Nephron (organoid): ENCODE data around the gene FSTL5.
"Not testable (repeated sequence)": the region's sequence is repeated elsewhere in the genome, so short reads cannot be mapped to it uniquely, and the experiment has no call there.

Experiments used
- H3K27ac Mint-ChIP-seq, 3 experiments: 2 replicates each; pipeline ENCODE4 v1.8.0; 2020; ENCODE audit warnings: mixed read lengths in 3 of 3, mild to moderate bottlenecking in 2 of 3, moderate library complexity in 1 of 3
- H3K27me3 Mint-ChIP-seq: 2 replicates; pipeline ENCODE4 v1.8.0; 2021; ENCODE audit warnings: low read depth, mild to moderate bottlenecking, moderate library complexity, mixed read lengths
- H3K36me3 Mint-ChIP-seq: 2 replicates; pipeline ENCODE4 v1.8.0; 2020; ENCODE audit warnings: low read depth, mixed read lengths
- H3K4me1 Mint-ChIP-seq: 2 replicates; pipeline ENCODE4 v1.8.0; 2020; ENCODE audit warnings: mixed read lengths
- H3K4me3 Mint-ChIP-seq, 3 experiments: 2 replicates each; pipeline ENCODE4 v1.8.0; 2020; ENCODE audit warnings: mild to moderate bottlenecking in 3 of 3, mixed read lengths in 3 of 3, moderate library complexity in 2 of 3
- H3K9me3 Mint-ChIP-seq: 2 replicates; pipeline ENCODE4 v1.8.0; 2020; ENCODE audit warnings: mixed read lengths
- TF ChIP-seq, protein P1 (sequence below), 3 experiments: fragments of 200-600 bp; sonication (generic); IDR thresholded peaks; one replicate each; pipeline ENCODE4 v1.5.0; 2021; ENCODE audit warnings: antibody characterized with exemption in 3 of 3; ENCODE audit not compliant: unreplicated experiment in 3 of 3

The FSTL5 gene

GRCh38 chr4:162163892-162164759, at the start of gene FSTL5:
Gene FSTL5, minus strand, starts transcription at chr4:162164000. Its CDS starts 52,604 bp downstream, at chr4:162111396.
- Mint-ChIP-seq H3K27ac (peak within 1 kb of the TSS; percentile 62 to 79 (median 69)), H3K4me3 (peak within 1 kb of the TSS; percentile 94 to 99 (median 96)), H3K27me3 (peaks cover 9% of the 10 kb centered on the region), H3K9me3 (no peaks in the 10 kb centered on the region), H3K36me3 (no peaks in the 10 kb centered on the region), H3K4me1 (peaks cover 18% of the 10 kb centered on the region)
- TF ChIP-seq, protein P1, sequence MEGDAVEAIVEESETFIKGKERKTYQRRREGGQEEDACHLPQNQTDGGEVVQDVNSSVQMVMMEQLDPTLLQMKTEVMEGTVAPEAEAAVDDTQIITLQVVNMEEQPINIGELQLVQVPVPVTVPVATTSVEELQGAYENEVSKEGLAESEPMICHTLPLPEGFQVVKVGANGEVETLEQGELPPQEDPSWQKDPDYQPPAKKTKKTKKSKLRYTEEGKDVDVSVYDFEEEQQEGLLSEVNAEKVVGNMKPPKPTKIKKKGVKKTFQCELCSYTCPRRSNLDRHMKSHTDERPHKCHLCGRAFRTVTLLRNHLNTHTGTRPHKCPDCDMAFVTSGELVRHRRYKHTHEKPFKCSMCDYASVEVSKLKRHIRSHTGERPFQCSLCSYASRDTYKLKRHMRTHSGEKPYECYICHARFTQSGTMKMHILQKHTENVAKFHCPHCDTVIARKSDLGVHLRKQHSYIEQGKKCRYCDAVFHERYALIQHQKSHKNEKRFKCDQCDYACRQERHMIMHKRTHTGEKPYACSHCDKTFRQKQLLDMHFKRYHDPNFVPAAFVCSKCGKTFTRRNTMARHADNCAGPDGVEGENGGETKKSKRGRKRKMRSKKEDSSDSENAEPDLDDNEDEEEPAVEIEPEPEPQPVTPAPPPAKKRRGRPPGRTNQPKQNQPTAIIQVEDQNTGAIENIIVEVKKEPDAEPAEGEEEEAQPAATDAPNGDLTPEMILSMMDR (IDR thresholded peaks at IDR 0.05; ENCODE audit: unreplicated experiment in 3 of 3): no peak

DNA sequence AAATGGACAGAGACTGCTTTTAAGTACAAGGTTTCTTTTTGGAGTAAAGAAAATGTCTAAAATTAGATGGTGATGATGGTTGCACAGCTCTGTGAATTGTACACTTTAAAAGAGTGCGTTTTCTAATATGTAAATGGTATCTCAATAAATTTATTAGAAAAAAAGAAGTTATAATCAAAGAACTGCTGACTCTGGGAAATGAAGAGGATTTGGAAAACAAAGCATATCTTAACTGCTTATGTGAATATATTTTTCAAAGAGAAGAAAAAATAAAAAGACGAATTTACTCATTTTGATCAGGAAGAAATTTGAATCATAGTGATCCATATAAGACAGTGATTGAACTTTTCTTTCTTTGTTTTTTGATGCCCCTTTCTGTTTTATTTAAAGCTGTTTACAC, 45.9 kb upstream of the FSTL5 start:
- Mint-ChIP-seq H3K27me3 (no peaks in the 10 kb centered on the region), H3K4me3 (no peak overlapping the region), H3K9me3 (peaks cover 2% of the 10 kb centered on the region), H3K4me1 (no peaks in the 10 kb centered on the region), H3K36me3 (no peaks in the 10 kb centered on the region), H3K27ac (no peak overlapping the region)
- TF ChIP-seq, protein P1 (IDR thresholded peaks at IDR 0.05; ENCODE audit: unreplicated experiment in 3 of 3): no peak

DNA sequence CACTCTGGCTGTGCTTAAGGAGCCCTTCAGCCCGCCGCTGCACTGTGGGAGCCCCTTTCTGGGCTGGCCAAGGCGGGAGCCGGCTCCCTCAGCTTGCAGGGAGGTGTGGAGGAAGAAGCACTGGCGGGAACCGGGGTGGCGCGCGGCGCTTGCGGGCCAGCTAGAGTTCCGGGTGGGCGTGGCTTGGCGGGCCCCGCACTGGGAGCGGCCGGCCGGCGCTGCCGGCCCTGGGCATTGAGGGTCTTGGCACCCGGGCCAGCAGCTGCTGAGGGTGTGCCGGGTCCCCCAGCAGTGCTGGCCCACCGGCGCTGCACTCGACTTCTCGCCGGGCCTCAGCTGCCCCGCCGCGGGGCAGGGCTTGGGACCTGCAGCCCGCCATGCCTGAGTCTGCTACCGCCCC, 39.7 kb upstream of the FSTL5 start:
- not testable (repeated sequence) for H3K4me3 Mint-ChIP-seq, H3K36me3 Mint-ChIP-seq, H3K4me1 Mint-ChIP-seq, H3K27me3 Mint-ChIP-seq, H3K9me3 Mint-ChIP-seq, H3K27ac Mint-ChIP-seq

- no peaks in the 10 kb centered on the region for H3K27me3 Mint-ChIP-seq
- H3K9me3 Mint-ChIP-seq: peaks cover 6% of the 10 kb centered on the region
- no peaks in the 10 kb centered on the region for H3K4me1 Mint-ChIP-seq
- no peak overlapping the region for H3K4me3 Mint-ChIP-seq
- H3K36me3 Mint-ChIP-seq: no peaks in the 10 kb centered on the region
- no peak overlapping the region for H3K27ac Mint-ChIP-seq
- TF ChIP-seq, protein P1 (IDR thresholded peaks at IDR 0.05; ENCODE audit: unreplicated experiment in 3 of 3): no peak
Measured at GRCh38 chr4:162201673-162202072, 37.9 kb upstream of the FSTL5 start.

GRCh38 chr4:162170509-162170908, 6.7 kb upstream of the FSTL5 start:
- Mint-ChIP-seq H3K27me3 (peaks cover 4% of the 10 kb centered on the region), H3K27ac (no peak overlapping the region), H3K36me3 (no peaks in the 10 kb centered on the region), H3K4me3 (no peak overlapping the region), H3K4me1 (peaks cover 4% of the 10 kb centered on the region), H3K9me3 (no peaks in the 10 kb centered on the region)
- TF ChIP-seq, protein P1 (IDR thresholded peaks at IDR 0.05; ENCODE audit: unreplicated experiment in 3 of 3): no peak

DNA sequence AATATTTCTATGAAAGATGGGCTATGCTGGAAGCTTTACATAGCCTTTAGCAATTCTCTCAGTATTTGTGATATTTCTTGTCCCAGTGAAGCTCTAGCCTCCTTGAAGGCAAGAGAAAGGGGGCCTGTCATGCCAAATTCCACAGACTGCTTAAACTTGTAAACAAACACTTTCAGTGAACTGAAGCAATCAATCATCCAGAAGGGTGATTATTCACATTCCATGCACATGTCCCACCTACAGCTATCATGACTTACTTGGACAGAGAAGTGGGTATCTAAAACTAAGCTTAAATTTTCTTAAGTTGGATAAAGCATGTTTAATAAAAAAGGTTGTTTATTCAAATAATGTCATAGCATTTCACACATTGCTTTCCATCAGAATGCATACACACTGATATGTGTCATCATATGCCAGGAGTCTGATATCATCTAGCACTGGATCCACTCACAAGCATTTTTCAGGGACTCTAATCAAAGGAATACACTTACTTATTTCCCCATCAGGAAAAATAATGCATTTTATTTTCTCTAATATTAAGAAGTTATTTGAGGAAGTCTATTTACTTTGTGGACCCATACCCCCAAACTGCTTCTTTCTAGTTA, 1.2 kb upstream of the FSTL5 start:
- Mint-ChIP-seq H3K4me3 (peak overlapping the region; percentile 72 to 99 (median 94)), H3K4me1 (peaks cover 18% of the 10 kb centered on the region), H3K27ac (no peak overlapping the region), H3K9me3 (no peaks in the 10 kb centered on the region), H3K27me3 (peaks cover 9% of the 10 kb centered on the region), H3K36me3 (no peaks in the 10 kb centered on the region)
- TF ChIP-seq, protein P1 (IDR thresholded peaks at IDR 0.05; ENCODE audit: unreplicated experiment in 3 of 3): no peak
